Upper lobe of left lung (tissue), 4 donors: ENCODE data around the gene HMX3.

ENCODE experiments used
- CTCF ChIP-seq, 6 experiments: fragments of 450-650 bp in 4 of 6; fragments of 200-600 bp in 2 of 6; sonication (generic) in 2 of 6; IDR thresholded peaks; one replicate each; pipeline ENCODE4 v1.5.1; 2016 to 2019; ENCODE audit warnings: antibody characterized with exemption in 6 of 6
- EP300 ChIP-seq, 4 donors: sonication (generic); formaldehyde crosslinking; IDR thresholded peaks; one replicate each; pipeline ENCODE4 v1.5.1; 2017; ENCODE audit warnings: antibody characterized with exemption in 4 of 4, control low read depth in 2 of 4
- POLR2A ChIP-seq, 4 donors: fragments of 450-650 bp; IDR thresholded peaks; one replicate each; pipeline ENCODE4 v1.5.1; 2016 to 2017; ENCODE audit warnings: antibody characterized with exemption in 4 of 4, mild to moderate bottlenecking in 2 of 4
- POLR2AphosphoS5 ChIP-seq, 2 donors: sonication (generic); formaldehyde crosslinking; IDR thresholded peaks; one replicate each; pipeline ENCODE4 v1.5.1; 2017; ENCODE audit warnings: antibody characterized with exemption in 2 of 2

- TF ChIP-seq CTCF (IDR thresholded peaks at IDR 0.05) (no peak), EP300 (IDR thresholded peaks at IDR 0.05) (no peak), POLR2A (IDR thresholded peaks at IDR 0.05) (no peak), POLR2AphosphoS5 (IDR thresholded peaks at IDR 0.05) (no peak)
Observed at GRCh38 chr10:123165445-123166072, 29.8 kb downstream of the HMX3 start.
